Activated naive CD4-positive, alpha-beta T cell treated with anti-CD3 and anti-CD28 coated beads, Interleukin-2, amount 50 U/mL, for 72 hours (primary cell): Measurements from ENCODE around the gene TMEM254. TPM values are rescaled to one million over a fixed set of nuclear protein-coding genes. Genes with fewer than 3 reads are reported as not detected.
A peak's percentile ranks its signal among the peaks of the same experiment; 100 is the strongest.
"Not testable (repeated sequence)": the region's sequence is repeated elsewhere in the genome, so short reads cannot be mapped to it uniquely, and the experiment has no call there.

Source experiments
- ATAC-seq, 2 donors: fragments of 150-1000 bp; cut with Tn5 transposase; 2 replicates each; pipeline ENCODE4 v1.10.0; 2021; ENCODE audit warnings: mild to moderate bottlenecking in 2 of 2, moderate library complexity in 2 of 2
- DNase-seq, 2 donors: peaks; one replicate each; pipeline ENCODE4 v3.0.0; 2021 to 2022; ENCODE audit warnings: low spot score in 2 of 2
- H3K27ac Mint-ChIP-seq, 2 donors: one replicate each; pipeline ENCODE4 v1.8.0; 2022; ENCODE audit warnings: mild to moderate bottlenecking in 2 of 2, mixed read lengths in 2 of 2
- H3K36me3 Mint-ChIP-seq, 2 donors: one replicate each; pipeline ENCODE4 v1.8.0; 2022; ENCODE audit warnings: mixed read lengths in 2 of 2
- H3K9me3 Mint-ChIP-seq, 2 donors: one replicate each; pipeline ENCODE4 v1.8.0; 2022; ENCODE audit warnings: mixed read lengths in 2 of 2
- total RNA-seq, 2 donors: library from RNA; stranded (reverse); gene quantifications; one replicate each; pipeline ENCODE4 v1.2.3, GENCODE V29; 2022

Gene TMEM254
- total RNA-seq, 2 donors from 2014 or later = 4.8 to 17.1 TPM

- DNase-seq (no peak), ATAC-seq (no peak)
- Mint-ChIP-seq H3K9me3 (peaks cover 0 to 5% of the 10 kb centered on the region in 2 donors), H3K36me3 (no peaks in the 10 kb centered on the region), H3K27ac (no peak overlapping the region)
Measured at GRCh38 chr10:80066809-80067208, 11.7 kb upstream of the TMEM254 start.

- H3K36me3 Mint-ChIP-seq, DNase-seq, ATAC-seq, H3K27ac Mint-ChIP-seq, H3K9me3 Mint-ChIP-seq: not testable (repeated sequence)
Measured at GRCh38 chr10:80067821-80068220, 10.6 kb upstream of the TMEM254 start.

GRCh38 chr10:80068270-80068669, 10.2 kb upstream of the TMEM254 start:
- no peaks in the 10 kb centered on the region for H3K36me3 Mint-ChIP-seq
- no peak overlapping the region for H3K27ac Mint-ChIP-seq
- ATAC-seq = no peak
- H3K9me3 Mint-ChIP-seq = peaks cover 0 to 5% of the 10 kb centered on the region in 2 donors
- no peak for DNase-seq

GRCh38 chr10:80070057-80070456, 8.4 kb upstream of the TMEM254 start:
- Mint-ChIP-seq H3K9me3 (peaks cover 0 to 5% of the 10 kb centered on the region in 2 donors), H3K36me3 (no peaks in the 10 kb centered on the region), H3K27ac (no peak overlapping the region)
- DNase-seq (no peak), ATAC-seq (no peak)

- no peaks in the 10 kb centered on the region for H3K36me3 Mint-ChIP-seq
- H3K9me3 Mint-ChIP-seq = peaks cover 0 to 5% of the 10 kb centered on the region in 2 donors
- ATAC-seq (no peak), DNase-seq (no peak)
- H3K27ac Mint-ChIP-seq = no peak overlapping the region
Measured at GRCh38 chr10:80072584-80072983, 5.9 kb upstream of the TMEM254 start.

- Mint-ChIP-seq H3K36me3 (peaks cover 5% of the 10 kb centered on the region in 2 donors), H3K27ac (peak overlapping the region; percentile 2 to 46), H3K9me3 (no peaks in the 10 kb centered on the region)
- ATAC-seq (peak; percentile 60 to 74), DNase-seq (peak in 1 of 2 donors; percentile 14)
Measured at GRCh38 chr10:80075781-80076180, 2.7 kb upstream of the TMEM254 start.

GRCh38 chr10:80077869-80078447, 507 bp upstream of the TMEM254 start:
- Mint-ChIP-seq H3K9me3 (no peaks in the 10 kb centered on the region), H3K27ac (peak overlapping the region; percentile 92 to 99), H3K36me3 (peaks cover 5% of the 10 kb centered on the region in 2 donors)
- DNase-seq = no peak
- no peak for ATAC-seq

- Mint-ChIP-seq H3K36me3 (peaks cover 5% of the 10 kb centered on the region in 2 donors), H3K27ac (peak overlapping the region; percentile 92 to 99), H3K9me3 (no peaks in the 10 kb centered on the region)
- no peak for ATAC-seq
- DNase-seq = no peak
Measured at GRCh38 chr10:80079312-80079719, 851 bp downstream of the TMEM254 start.

GRCh38 chr10:80081026-80081425, 2.6 kb downstream of the TMEM254 start:
- H3K9me3 Mint-ChIP-seq = no peaks in the 10 kb centered on the region
- H3K36me3 Mint-ChIP-seq = peaks cover 5% of the 10 kb centered on the region in 2 donors
- no peak for DNase-seq
- ATAC-seq = no peak
- no peak overlapping the region for H3K27ac Mint-ChIP-seq

- Mint-ChIP-seq H3K27ac (no peak overlapping the region), H3K36me3 (peaks cover 5% of the 10 kb centered on the region in 2 donors)
- DNase-seq = no peak
Measured at GRCh38 chr10:80081801-80082750, 3.6 kb downstream of the TMEM254 start.

GRCh38 chr10:80090121-80090520, 11.7 kb downstream of the TMEM254 start:
- Mint-ChIP-seq H3K36me3 (no peaks in the 10 kb centered on the region), H3K27ac (no peak overlapping the region), H3K9me3 (no peaks in the 10 kb centered on the region)
- DNase-seq (no peak), ATAC-seq (no peak)

More at GRCh38 chr10:80081801-80082750, 3.6 kb downstream of the TMEM254 start:
- no peak for ATAC-seq
- H3K9me3 Mint-ChIP-seq = no peaks in the 10 kb centered on the region

GRCh38 chr10:80094231-80094630, 15.8 kb downstream of the TMEM254 start:
- Mint-ChIP-seq H3K27ac (no peak overlapping the region), H3K9me3 (no peaks in the 10 kb centered on the region), H3K36me3 (no peaks in the 10 kb centered on the region)
- no peak for DNase-seq
- ATAC-seq = no peak

- H3K9me3 Mint-ChIP-seq, H3K27ac Mint-ChIP-seq, DNase-seq, ATAC-seq, H3K36me3 Mint-ChIP-seq: not testable (repeated sequence)
Measured at GRCh38 chr10:80098272-80098671, 19.8 kb downstream of the TMEM254 start.

GRCh38 chr10:80099295-80099694, 20.8 kb downstream of the TMEM254 start:
- DNase-seq, ATAC-seq, H3K36me3 Mint-ChIP-seq, H3K9me3 Mint-ChIP-seq, H3K27ac Mint-ChIP-seq: not testable (repeated sequence)

- DNase-seq (no peak), ATAC-seq (no peak)
- H3K27ac Mint-ChIP-seq = no peak overlapping the region
- H3K9me3 Mint-ChIP-seq = no peaks in the 10 kb centered on the region
- no peaks in the 10 kb centered on the region for H3K36me3 Mint-ChIP-seq
Measured at GRCh38 chr10:80100116-80100515, 21.7 kb downstream of the TMEM254 start.

GRCh38 chr10:80100861-80101695, 22.6 kb downstream of the TMEM254 start:
- DNase-seq (no peak), ATAC-seq (no peak)
- H3K9me3 Mint-ChIP-seq = no peaks in the 10 kb centered on the region
- no peaks in the 10 kb centered on the region for H3K36me3 Mint-ChIP-seq
- no peak overlapping the region for H3K27ac Mint-ChIP-seq
